NCI-H345 treated with DMSO at 0.1 percent for 48 hours (cell line): ENCODE results near the gene HNRNPH2.
A peak's percentile ranks its signal among the peaks of the same experiment; 100 is the strongest.

Source experiments
- DNase-seq: peaks from one replicate; lab custom pipeline; 2025; ENCODE audit not compliant: unreplicated experiment; lab: John Stamatoyannopoulos, UW

HNRNPH2 gene

DNA sequence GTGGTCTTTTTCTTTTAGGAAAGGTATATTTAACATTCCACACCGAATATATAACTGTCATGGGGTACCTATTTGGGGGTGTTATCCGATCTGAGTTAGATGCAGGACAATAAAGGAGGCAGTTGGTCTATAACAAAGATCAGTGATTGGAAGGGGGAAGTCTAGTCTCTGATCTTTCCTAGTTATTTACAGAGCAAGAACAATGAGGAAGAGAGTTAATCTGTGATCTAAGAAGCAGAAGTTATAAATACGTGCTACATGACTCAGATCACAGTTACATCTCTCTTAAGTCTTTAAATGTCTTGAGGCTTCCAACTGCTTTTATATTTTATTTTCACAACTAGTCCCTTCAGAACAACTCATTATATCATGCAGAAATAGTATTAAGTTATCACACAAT is 44.0 kb downstream of the HNRNPH2 start:
- no peak for DNase-seq

DNA sequence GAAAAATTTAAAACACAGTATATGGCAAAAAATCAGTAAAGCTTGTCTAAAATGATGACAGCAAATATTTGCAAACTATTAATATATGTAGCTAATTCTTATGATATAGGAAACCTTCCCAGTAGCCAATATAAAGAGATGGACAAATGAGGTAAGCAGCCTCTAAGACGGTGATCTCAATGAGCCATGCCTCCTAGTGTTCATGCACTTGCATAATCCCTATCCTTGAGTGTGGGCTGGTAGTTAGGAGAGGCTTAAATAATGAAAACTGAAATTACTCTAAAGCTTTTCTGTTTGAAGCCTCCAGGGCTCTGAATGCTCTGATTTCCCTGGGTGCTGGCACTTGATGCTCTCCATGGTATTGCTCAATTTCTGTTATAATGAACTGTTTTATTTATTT is 52.6 kb downstream of the HNRNPH2 start:
- no peak for DNase-seq

DNA sequence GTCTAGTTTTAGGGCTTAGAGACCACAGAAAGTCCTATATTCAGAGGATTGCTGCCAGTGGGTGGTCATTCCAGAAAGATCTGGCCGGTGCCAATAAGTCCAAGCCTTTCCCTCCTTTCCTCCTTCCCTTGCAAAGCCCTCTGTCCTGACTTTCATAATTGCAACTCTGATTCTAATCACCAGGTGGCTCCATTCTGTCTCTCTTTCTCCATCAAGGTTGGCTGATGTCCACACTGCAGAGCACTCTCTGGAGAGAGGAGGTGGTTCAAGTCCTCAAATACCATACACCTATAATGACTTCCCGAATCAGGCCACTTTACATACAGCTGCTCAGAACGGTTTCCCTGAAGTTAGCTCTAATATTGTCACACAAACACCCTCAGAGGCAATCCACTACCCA is 54.9 kb downstream of the HNRNPH2 start:
- DNase-seq = peak; percentile 3
